Skeletal muscle satellite cell (primary cell): ENCODE results near the gene CD59.
"Not testable (repeated sequence)": the region's sequence is repeated elsewhere in the genome, so short reads cannot be mapped to it uniquely, and the experiment has no call there.

Experiments
- H3K27me3 ChIP-seq: 2 replicates; pipeline ENCODE4 v1.7.0; 2013; ENCODE audit warnings: low read length; ENCODE audit not compliant: control insufficient read depth, insufficient read depth
- H3K36me3 ChIP-seq: 2 replicates; pipeline ENCODE4 v1.7.0; 2013; ENCODE audit warnings: mild to moderate bottlenecking, control low read depth, low read length; ENCODE audit not compliant: insufficient read depth
- H3K4me1 ChIP-seq: 2 replicates; pipeline ENCODE4 v1.7.0; 2013; ENCODE audit warnings: low read length; ENCODE audit not compliant: control insufficient read depth, insufficient read depth
- H3K4me2 ChIP-seq: 2 replicates; pipeline ENCODE4 v1.7.0; 2013; ENCODE audit warnings: mild to moderate bottlenecking, low read length
- H3K4me3 ChIP-seq: 2 replicates; pipeline ENCODE4 v1.7.0; 2013; ENCODE audit warnings: low read length
- H3K9ac ChIP-seq: 2 replicates; pipeline ENCODE4 v1.7.0; 2013; ENCODE audit warnings: mild to moderate bottlenecking, low read depth, low read length, moderate library complexity
- H3K9me3 ChIP-seq: replicated peaks from 2 replicates; pipeline ENCODE4 v1.7.0; 2013; ENCODE audit warnings: mild to moderate bottlenecking, control low read depth, low read length

The CD59 gene

DNA sequence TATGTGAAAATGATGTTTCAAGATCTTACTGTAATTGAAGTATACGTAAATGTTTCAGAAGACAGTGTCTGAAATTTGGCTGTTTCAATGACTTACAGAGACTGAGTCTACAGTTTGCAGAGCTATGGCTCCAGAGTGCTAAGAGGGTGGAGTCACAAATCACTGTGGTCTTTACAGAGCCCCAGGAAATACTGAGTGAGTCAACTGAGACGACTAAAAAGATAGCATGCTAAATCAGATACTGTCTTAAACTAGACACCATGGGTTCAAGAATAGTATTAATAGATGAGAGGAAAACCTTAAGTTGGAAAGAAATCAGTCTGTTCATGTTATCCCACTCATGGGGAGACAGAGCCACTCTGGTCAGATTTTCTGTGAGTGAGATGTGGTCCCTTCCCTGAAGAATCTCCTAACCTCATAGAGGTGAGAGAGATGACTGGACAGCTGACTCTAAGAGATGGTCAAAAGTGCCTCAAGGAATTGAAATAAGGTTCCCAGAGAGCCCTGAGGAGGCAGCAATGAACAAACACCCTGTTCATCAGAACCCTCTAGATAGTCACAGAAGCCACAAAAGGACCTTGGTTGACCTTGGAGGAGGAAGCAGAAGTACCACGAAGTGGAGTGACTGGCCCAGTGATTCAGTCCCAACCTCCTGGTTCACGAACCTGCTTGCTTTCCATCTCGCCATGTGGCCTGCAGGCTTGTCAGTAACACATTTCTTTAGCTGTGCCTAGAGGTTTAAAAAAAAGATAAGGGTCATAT, 65.8 kb downstream of the CD59 start:
- Histone ChIP-seq H3K4me3 (no peak overlapping the region), H3K4me1 (peaks cover 16% of the 10 kb centered on the region), H3K4me2 (peak overlapping the region; percentile 4), H3K27me3 (no peaks in the 10 kb centered on the region), H3K9ac (no peak overlapping the region), H3K36me3 (peaks cover 5% of the 10 kb centered on the region), H3K9me3 (no peaks in the 10 kb centered on the region)

DNA sequence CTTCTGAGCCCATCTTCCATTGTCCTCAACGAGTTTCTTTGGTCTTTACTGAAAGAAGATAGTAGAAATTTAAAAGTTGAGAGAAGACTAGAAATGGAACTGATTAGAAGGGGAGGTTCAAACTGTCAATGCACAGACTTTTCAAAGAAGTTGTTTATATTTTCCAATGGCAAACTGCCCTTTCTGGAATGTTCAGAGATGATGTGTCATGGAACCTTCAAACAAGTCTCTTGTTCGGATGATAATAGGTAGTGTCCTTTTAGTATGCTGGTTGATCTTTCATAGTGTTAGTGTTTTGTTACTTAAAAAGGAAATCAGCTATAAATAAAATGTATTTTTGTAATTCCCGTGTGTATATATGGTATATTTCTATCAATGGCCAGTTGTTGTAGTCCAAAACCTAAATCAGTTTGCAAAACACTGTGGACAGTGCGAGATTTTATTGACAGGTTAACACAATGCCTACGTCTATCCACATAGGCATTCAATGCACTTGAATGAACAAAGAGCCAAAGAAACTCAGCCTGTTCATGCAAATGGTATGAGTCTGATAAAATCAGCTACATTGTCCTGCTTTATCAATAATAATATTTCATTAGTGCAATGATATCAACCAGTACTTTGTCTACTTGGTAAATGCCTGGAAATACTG, 66.5 kb downstream of the CD59 start:
- peaks cover 5% of the 10 kb centered on the region for H3K36me3 ChIP-seq
- peaks cover 16% of the 10 kb centered on the region for H3K4me1 ChIP-seq
- H3K9me3 ChIP-seq = no peaks in the 10 kb centered on the region
- no peaks in the 10 kb centered on the region for H3K27me3 ChIP-seq
- H3K9ac ChIP-seq = no peak overlapping the region
- no peak overlapping the region for H3K4me2 ChIP-seq
- H3K4me3 ChIP-seq = no peak overlapping the region

DNA sequence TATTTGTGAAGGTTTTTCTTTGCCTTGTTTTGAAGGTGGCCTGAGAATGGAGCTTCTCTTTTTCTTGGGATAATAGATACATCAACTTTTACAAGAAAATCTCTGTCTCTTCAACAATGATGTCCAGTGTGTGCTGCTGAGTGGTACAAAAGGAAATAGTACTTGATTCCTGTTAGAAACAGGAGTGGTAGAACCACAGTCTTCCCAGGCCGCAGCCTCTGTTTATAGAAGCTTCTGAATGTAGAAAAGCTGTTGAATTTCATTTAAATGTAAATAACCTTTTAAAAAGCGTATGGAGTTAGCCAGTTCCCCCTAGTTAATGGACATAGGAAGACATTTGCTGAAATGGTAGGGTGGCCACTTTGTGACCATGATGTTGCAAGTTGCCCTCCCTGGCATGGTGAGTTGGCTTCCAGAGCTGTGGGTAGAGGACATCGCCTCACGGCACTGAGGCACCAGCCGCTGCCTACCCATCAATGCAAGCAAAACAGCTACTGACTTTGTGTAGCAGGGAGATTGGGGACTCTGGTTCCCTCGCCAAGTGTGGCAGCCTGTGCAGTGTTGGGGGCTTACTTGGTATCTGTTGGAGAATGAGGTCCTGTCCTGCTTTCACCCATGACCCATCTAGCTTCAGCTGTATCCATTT, 67.1 kb downstream of the CD59 start:
- H3K9ac ChIP-seq = no peak overlapping the region
- H3K4me1 ChIP-seq = peaks cover 16% of the 10 kb centered on the region
- H3K36me3 ChIP-seq = peaks cover 5% of the 10 kb centered on the region

GRCh38 chr11:33668468-33668825, 67.8 kb downstream of the CD59 start:
- Histone ChIP-seq H3K4me3 (no peak overlapping the region), H3K4me1 (peaks cover 16% of the 10 kb centered on the region), H3K9me3 (no peaks in the 10 kb centered on the region), H3K4me2 (no peak overlapping the region), H3K9ac (no peak overlapping the region), H3K36me3 (peaks cover 5% of the 10 kb centered on the region), H3K27me3 (no peaks in the 10 kb centered on the region)

More for the DNA sequence above, 67.1 kb downstream of the CD59 start:
- H3K4me2 ChIP-seq = no peak overlapping the region
- no peaks in the 10 kb centered on the region for H3K9me3 ChIP-seq
- H3K4me3 ChIP-seq = no peak overlapping the region
- H3K27me3 ChIP-seq = no peaks in the 10 kb centered on the region

- Histone ChIP-seq H3K36me3 (peaks cover 5% of the 10 kb centered on the region), H3K27me3 (no peaks in the 10 kb centered on the region), H3K4me1 (peaks cover 16% of the 10 kb centered on the region), H3K9ac (no peak overlapping the region), H3K4me2 (no peak overlapping the region), H3K9me3 (no peaks in the 10 kb centered on the region), H3K4me3 (no peak overlapping the region)
Observed at GRCh38 chr11:33667819-33668467, 68.3 kb downstream of the CD59 start.

- Histone ChIP-seq H3K4me3 (no peak overlapping the region), H3K9ac (no peak overlapping the region), H3K9me3 (no peaks in the 10 kb centered on the region), H3K4me1 (peaks cover 8% of the 10 kb centered on the region), H3K27me3 (no peaks in the 10 kb centered on the region), H3K36me3 (peaks cover 5% of the 10 kb centered on the region), H3K4me2 (no peak overlapping the region)
Observed at GRCh38 chr11:33665350-33666106, 70.7 kb downstream of the CD59 start.

GRCh38 chr11:33664827-33665226, 71.4 kb downstream of the CD59 start:
- Histone ChIP-seq H3K4me3 (no peak overlapping the region), H3K4me1 (peaks cover under 1% of the 10 kb centered on the region), H3K9me3 (no peaks in the 10 kb centered on the region), H3K4me2 (no peak overlapping the region), H3K36me3 (peaks cover 5% of the 10 kb centered on the region), H3K27me3 (no peaks in the 10 kb centered on the region), H3K9ac (no peak overlapping the region)

DNA sequence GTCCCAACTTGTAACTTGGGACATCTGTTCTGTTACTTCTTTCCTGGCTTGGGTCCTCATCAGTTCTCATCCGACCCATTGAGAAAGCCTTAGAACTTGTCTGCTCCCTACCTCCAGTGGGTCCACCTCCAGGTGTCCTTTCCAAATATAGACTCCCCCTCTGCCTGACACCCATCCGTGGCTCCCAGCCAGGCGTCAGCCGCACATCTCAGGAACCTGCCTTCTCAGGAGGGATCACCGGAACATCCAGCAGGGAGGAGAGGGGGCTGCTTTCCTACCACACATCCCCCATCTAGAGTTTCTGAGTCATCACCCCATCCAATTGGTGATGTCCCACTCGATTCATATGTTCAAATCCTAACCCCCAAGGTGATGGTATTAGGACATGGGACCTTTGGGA, 72.1 kb downstream of the CD59 start:
- H3K27me3 ChIP-seq = no peaks in the 10 kb centered on the region
- H3K4me1 ChIP-seq = no peaks in the 10 kb centered on the region
- peaks cover 5% of the 10 kb centered on the region for H3K36me3 ChIP-seq
- H3K4me2 ChIP-seq = no peak overlapping the region
- no peaks in the 10 kb centered on the region for H3K9me3 ChIP-seq
- no peak overlapping the region for H3K4me3 ChIP-seq
- H3K9ac ChIP-seq = no peak overlapping the region

DNA sequence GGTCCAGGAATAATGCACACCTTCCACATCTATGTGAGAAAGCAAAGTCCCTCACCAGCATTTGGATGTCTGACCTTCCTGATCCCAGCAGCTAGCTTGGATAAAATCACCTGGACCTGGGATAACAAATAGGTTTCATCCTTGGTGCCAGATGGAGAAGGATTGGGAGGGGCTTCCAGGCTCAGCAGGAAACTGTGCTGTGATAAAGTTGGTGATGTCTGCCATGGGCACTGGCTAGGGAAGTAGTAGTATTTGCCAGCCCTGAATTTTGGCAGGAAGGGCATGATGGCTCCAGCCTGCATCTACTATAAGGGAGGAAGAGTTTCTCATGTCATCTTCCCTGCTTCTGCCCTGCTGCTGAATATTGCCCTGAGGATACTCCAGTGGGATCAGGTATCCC, 73.1 kb downstream of the CD59 start:
- H3K4me2 ChIP-seq = no peak overlapping the region
- peaks cover 1% of the 10 kb centered on the region for H3K36me3 ChIP-seq
- no peaks in the 10 kb centered on the region for H3K9me3 ChIP-seq
- H3K4me3 ChIP-seq = no peak overlapping the region
- no peaks in the 10 kb centered on the region for H3K27me3 ChIP-seq
- no peaks in the 10 kb centered on the region for H3K4me1 ChIP-seq
- no peak overlapping the region for H3K9ac ChIP-seq

- not testable (repeated sequence) for H3K36me3 ChIP-seq, H3K27me3 ChIP-seq, H3K9me3 ChIP-seq, H3K9ac ChIP-seq, H3K4me3 ChIP-seq, H3K4me1 ChIP-seq, H3K4me2 ChIP-seq
Observed at GRCh38 chr11:33661526-33661925, 74.7 kb downstream of the CD59 start.

- no peak overlapping the region for H3K4me3 ChIP-seq
- no peaks in the 10 kb centered on the region for H3K9me3 ChIP-seq
- no peaks in the 10 kb centered on the region for H3K4me1 ChIP-seq
- H3K4me2 ChIP-seq = no peak overlapping the region
- H3K36me3 ChIP-seq = no peaks in the 10 kb centered on the region
- no peaks in the 10 kb centered on the region for H3K27me3 ChIP-seq
- H3K9ac ChIP-seq = no peak overlapping the region
Observed at GRCh38 chr11:33660962-33661361, 75.3 kb downstream of the CD59 start.
